GM12801 (cell line): Measurements from ENCODE around the gene GMPR.

ENCODE experiments used
- CTCF ChIP-seq: IDR thresholded peaks from one replicate; pipeline ENCODE4 v1.5.1; 2011; ENCODE audit warnings: control low read depth; ENCODE audit not compliant: insufficient read length; ENCODE audit errors: extremely low read depth

GMPR gene

GRCh38 chr6:16200321-16200883, 38.0 kb upstream of the GMPR start:
- no peak for TF ChIP-seq CTCF

- TF ChIP-seq CTCF, result no peak
Measured at GRCh38 chr6:16201706-16202105, 36.7 kb upstream of the GMPR start.

GRCh38 chr6:16204653-16205376, 33.6 kb upstream of the GMPR start:
- no peak for TF ChIP-seq CTCF

GRCh38 chr6:16205377-16206144, 32.8 kb upstream of the GMPR start:
- TF ChIP-seq CTCF, result no peak

GRCh38 chr6:16206595-16207037, 31.8 kb upstream of the GMPR start:
- peak; percentile 95 for TF ChIP-seq CTCF

GRCh38 chr6:16208989-16209388, 29.4 kb upstream of the GMPR start:
- TF ChIP-seq CTCF, result no peak

- no peak for TF ChIP-seq CTCF
Measured at GRCh38 chr6:16209539-16209938, 28.8 kb upstream of the GMPR start.
